SK-N-SH (cell line): ENCODE results near the gene APBA3. TPM values are rescaled to one million over a fixed set of nuclear protein-coding genes. Genes with fewer than 3 reads are reported as not detected.

Source experiments
- CTCF ChIA-PET: fragments of 300-600, 350-600 bp; formaldehyde crosslinking; extraction: SDS; loops from one replicate; lab custom pipeline; 2021; lab: Yijun Ruan, JAX
- POLR2A ChIA-PET: fragments of 350-600 bp; sonication (Branson Sonifier 250); formaldehyde crosslinking; extraction: SDS; loops from one replicate; lab custom pipeline; 2020; ENCODE audit warnings: antibody characterized with exemption, inconsistent platforms; lab: Yijun Ruan, JAX
- DNase-seq: peaks from one replicate; pipeline ENCODE4 v3.0.0; 2012
- H2AFZ ChIP-seq: fragments of 200-600 bp; sonication (generic); 2 replicates; pipeline ENCODE4 v1.8.1; 2016; ENCODE audit warnings: antibody characterized with exemption, mild to moderate bottlenecking, low read depth
- H3F3A ChIP-seq: fragments of 200-600 bp; sonication (generic); replicated peaks from 2 replicates; pipeline ENCODE3; 2016; ENCODE audit warnings: antibody characterized with exemption, mild to moderate bottlenecking; ENCODE audit not compliant: insufficient read depth
- H3K27ac ChIP-seq, 2 experiments: fragments of 200-500 bp in 1 of 2; fragments of 200-600 bp in 1 of 2; sonication (Bioruptor generic) in 1 of 2; sonication (generic), shearing (Covaris generic) in 1 of 2; 2 replicates each; pipeline versions ENCODE4 v1.5.1 to v1.6.1; 2014 to 2016; ENCODE audit warnings: low read depth in 2 of 2, inconsistent platforms in 1 of 2, low read length in 1 of 2, mild to moderate bottlenecking in 1 of 2, mixed read lengths in 1 of 2
- H3K27me3 ChIP-seq: fragments of 200-600 bp; sonication (generic), shearing (Covaris generic); 2 replicates; pipeline ENCODE4 v1.6.1; 2016; ENCODE audit warnings: mixed run types; ENCODE audit not compliant: insufficient read depth
- H3K36me3 ChIP-seq, 2 experiments: fragments of 200-500 bp in 1 of 2; fragments of 200-600 bp in 1 of 2; sonication (Bioruptor generic) in 1 of 2; sonication (generic) in 1 of 2; replicated peaks in 1 of 2; 2 replicates each; pipeline versions ENCODE3 to v1.5.1; 2014 to 2016; ENCODE audit warnings: low read length in 1 of 2, mild to moderate bottlenecking in 1 of 2; ENCODE audit not compliant: insufficient read depth in 2 of 2, control insufficient read depth in 1 of 2
- H3K4me1 ChIP-seq, 2 experiments: fragments of 200-500 bp in 1 of 2; fragments of 200-600 bp in 1 of 2; sonication (Bioruptor generic) in 1 of 2; sonication (generic), shearing (Covaris generic) in 1 of 2; 2 replicates each; pipeline versions ENCODE4 v1.5.1 to v1.6.1; 2014 to 2016; ENCODE audit warnings: low read depth in 1 of 2, low read length in 1 of 2, mixed run types in 1 of 2; ENCODE audit not compliant: insufficient read depth in 2 of 2, control insufficient read depth in 1 of 2
- H3K4me2 ChIP-seq: fragments of 200-600 bp; sonication (generic), shearing (Covaris generic); 2 replicates; pipeline ENCODE4 v1.6.1; 2017; ENCODE audit warnings: mixed run types
- H3K4me3 ChIP-seq, 2 experiments: fragments of 200-500 bp in 1 of 2; fragments of 200-600 bp in 1 of 2; sonication (Bioruptor generic) in 1 of 2; sonication (generic), shearing (Covaris generic) in 1 of 2; 2 replicates each; pipeline versions ENCODE4 v1.5.1 to v1.8.1; 2014 to 2016; ENCODE audit warnings: low read depth in 2 of 2, inconsistent platforms in 1 of 2, low read length in 1 of 2, mild to moderate bottlenecking in 1 of 2, mixed read lengths in 1 of 2, moderate library complexity in 1 of 2
- H3K79me2 ChIP-seq: fragments of 200-600 bp; sonication (generic); 2 replicates; pipeline ENCODE4 v1.8.1; 2017; ENCODE audit warnings: mild to moderate bottlenecking; ENCODE audit not compliant: insufficient read depth
- H3K9ac ChIP-seq: fragments of 200-600 bp; sonication (generic); 2 replicates; pipeline ENCODE4 v1.6.1; 2017; ENCODE audit warnings: mixed run types
- H3K9me2 ChIP-seq: fragments of 200-600 bp; sonication (generic); 2 replicates; pipeline ENCODE4 v1.6.1; 2017; ENCODE audit warnings: mixed run types
- H3K9me3 ChIP-seq: fragments of 200-600 bp; sonication (generic); 2 replicates; pipeline ENCODE4 v1.6.1; 2017; ENCODE audit warnings: mixed run types, mild to moderate bottlenecking, moderate library complexity
- H4K20me1 ChIP-seq: fragments of 200-600 bp; sonication (generic); 2 replicates; pipeline ENCODE4 v1.6.1; 2017; ENCODE audit warnings: mild to moderate bottlenecking, mixed run types; ENCODE audit not compliant: insufficient read depth
- CHD2 ChIP-seq: fragments of 150-350 bp; IDR thresholded peaks from 2 replicates; pipeline ENCODE4 v1.6.1; 2018; ENCODE audit warnings: low read length; ENCODE audit not compliant: partially characterized antibody
- ELF1 ChIP-seq: IDR thresholded peaks from 2 replicates; pipeline ENCODE4 v1.4.0; 2012
- EP300 ChIP-seq, 2 experiments: IDR thresholded peaks; 2 replicates each; pipeline versions ENCODE4 v1.4.0 to v1.6.1; 2012; ENCODE audit warnings: borderline replicate concordance in 1 of 2, low read depth in 1 of 2, low read length in 1 of 2
- FOXM1 ChIP-seq: IDR thresholded peaks from 2 replicates; pipeline ENCODE4 v1.4.0; 2012; ENCODE audit warnings: low read depth, mild to moderate bottlenecking
- GABPA ChIP-seq: IDR thresholded peaks from 2 replicates; pipeline ENCODE4 v1.4.0; 2012; ENCODE audit warnings: low read depth, mild to moderate bottlenecking
- JUND ChIP-seq: IDR thresholded peaks from 2 replicates; pipeline ENCODE4 v1.4.0; 2012
- MAX ChIP-seq: IDR thresholded peaks from 2 replicates; pipeline ENCODE4 v1.4.0; 2012; ENCODE audit warnings: low read depth
- MEF2A ChIP-seq: IDR thresholded peaks from 2 replicates; pipeline ENCODE4 v1.4.0; 2012; ENCODE audit warnings: low read depth, borderline replicate concordance
- MXI1 ChIP-seq: IDR thresholded peaks from 2 replicates; pipeline ENCODE4 v1.6.1; 2012; ENCODE audit warnings: mild to moderate bottlenecking, low read depth, low read length, improper control_type of control experiment
- NFIC ChIP-seq: IDR thresholded peaks from 2 replicates; pipeline ENCODE4 v1.4.0; 2012; ENCODE audit warnings: borderline replicate concordance
- NRF1 ChIP-seq: IDR thresholded peaks from 2 replicates; pipeline ENCODE4 v1.6.1; 2012; ENCODE audit warnings: low read depth, mild to moderate bottlenecking, low read length
- POLR2AphosphoS5 ChIP-seq: IDR thresholded peaks from 2 replicates; pipeline ENCODE4 v1.6.1; 2012; ENCODE audit warnings: low read depth, low read length
- RAD21 ChIP-seq: IDR thresholded peaks from 2 replicates; pipeline ENCODE4 v1.6.1; 2012; ENCODE audit warnings: mild to moderate bottlenecking, low read length
- RCOR1 ChIP-seq: fragments of 150-350 bp; IDR thresholded peaks from 2 replicates; pipeline ENCODE4 v1.6.1; 2017; ENCODE audit warnings: antibody characterized with exemption, low read length
- REST ChIP-seq: IDR thresholded peaks from 2 replicates; pipeline ENCODE4 v1.6.1; 2012; ENCODE audit warnings: mild to moderate bottlenecking, low read depth, low read length, moderate library complexity
- RFX5 ChIP-seq: IDR thresholded peaks from 2 replicates; pipeline ENCODE4 v1.6.1; 2012; ENCODE audit warnings: mild to moderate bottlenecking, improper control_type of control experiment, low read length
- RXRA ChIP-seq: IDR thresholded peaks from 2 replicates; pipeline ENCODE4 v1.4.0; 2012; ENCODE audit warnings: low read depth, mild to moderate bottlenecking, borderline replicate concordance
- SIN3A ChIP-seq: IDR thresholded peaks from 2 replicates; pipeline ENCODE4 v1.6.1; 2012; ENCODE audit warnings: low read depth, mild to moderate bottlenecking, low read length, moderate library complexity, borderline replicate concordance
- TAF1 ChIP-seq: IDR thresholded peaks from 2 replicates; pipeline ENCODE4 v1.6.1; 2012; ENCODE audit warnings: low read depth, mild to moderate bottlenecking, low read length, moderate library complexity, borderline replicate concordance
- TCF12 ChIP-seq: IDR thresholded peaks from 2 replicates; pipeline ENCODE4 v1.4.0; 2012
- USF1 ChIP-seq: IDR thresholded peaks from 2 replicates; pipeline ENCODE4 v1.4.0; 2012; ENCODE audit warnings: low read depth, borderline replicate concordance
- USF2 ChIP-seq: fragments of 150-350 bp; IDR thresholded peaks from 2 replicates; pipeline ENCODE4 v1.6.1; 2017; ENCODE audit warnings: antibody characterized with exemption, low read length, low read depth, borderline replicate concordance
- YY1 ChIP-seq: IDR thresholded peaks from 2 replicates; pipeline ENCODE4 v1.4.0; 2012; ENCODE audit warnings: low read depth, mild to moderate bottlenecking
- WGBS: methylation state at CpG from one replicate; pipeline ENCODE4 v1.1.6; 2017; ENCODE audit warnings: low lambda C conversion rate; 5-methylcytosine and 5-hydroxymethylcytosine counted together
- polyA plus RNA-seq, 3 experiments: library from polyadenylated mRNA; depleted of rRNA; stranded (reverse); fragments of >200 nt; gene quantifications; 2 replicates each; pipeline ENCODE4 v1.2.3, GENCODE V29; 2012

The APBA3 gene
- polyA plus RNA-seq, 1 of the 3 experiments (the other 2 are of a cell fraction) = 10.6 TPM

- Histone ChIP-seq H3F3A (no peaks in the 10 kb centered on the region), H3K27ac (peak within 1 kb of the TSS; percentile 95 to 96), H3K27me3 (no peaks in the 10 kb centered on the region), H2AFZ (peak within 1 kb of the TSS; percentile 90), H3K4me3 (peak within 1 kb of the TSS; percentile 73 to 94), H3K79me2 (peaks cover 36% of the 10 kb centered on the region), H3K4me1 (peaks cover 7 to 9% of the 10 kb centered on the region in 2 experiments; a peak in 2 of 4 replicates), H3K9me3 (no peaks in the 10 kb centered on the region), H4K20me1 (no peaks in the 10 kb centered on the region), H3K36me3 (peaks cover 3 to 14% of the 10 kb centered on the region in 2 experiments), H3K9ac (peak within 1 kb of the TSS; percentile 96), H3K9me2 (no peaks in the 10 kb centered on the region), H3K4me2 (peak within 1 kb of the TSS; percentile 92)
- TF ChIP-seq MAX (peak; percentile 79), NFIC (no peak), RAD21 (no peak), USF1 (no peak), REST (peak; percentile 51; the same call in 1 of the 2 replicates), RFX5 (peak; percentile 18; the same call in 1 of the 2 replicates), RCOR1 (no peak), EP300 (IDR thresholded peaks at IDR 0.05; ENCODE audit: borderline replicate concordance in 1 of 2, low read depth in 1 of 2, low read length in 1 of 2) (no peak), CHD2 (peak; percentile 74), POLR2AphosphoS5 (peak; percentile 97), FOXM1 (no peak), TAF1 (peak; percentile 88), NRF1 (peak; percentile 98), TCF12 (no peak), SIN3A (peak; percentile 47; the same call in 1 of the 2 replicates), GABPA (peak; percentile 86), JUND (no peak), MEF2A (no peak), RXRA (no peak), MXI1 (peak; percentile 90), YY1 (peak; percentile 89), ELF1 (peak; percentile 91), USF2 (no peak)
- WGBS = 7% methylated on average over 25 of the region's 47 CpGs
- peak; percentile 99 for DNase-seq
- ChIA-PET CTCF (interaction anchor here (0.6 to 2.5 kb wide), 12 partner anchors 9 to 411 kb away, joined by 3 to 13 read pairs (median 4); partner anchors contain the start of gene RAX2), POLR2A (interaction anchor here (0.6 to 1.7 kb wide), 16 partner anchors 10 to 812 kb away, joined by 3 to 8 read pairs (median 4); partner anchors contain the start of genes ATCAY, EEF2 and MFSD12)
Observed at GRCh38 chr19:3762501-3763459, 1.3 kb upstream of the APBA3 start, which contains the start of gene MRPL54. Gene MRPL54, plus strand, starts transcription at chr19:3762682. Its CDS starts 19 bp downstream, at chr19:3762701.
